ENCODE data around the gene GJB1.

GJB1 gene

DNA sequence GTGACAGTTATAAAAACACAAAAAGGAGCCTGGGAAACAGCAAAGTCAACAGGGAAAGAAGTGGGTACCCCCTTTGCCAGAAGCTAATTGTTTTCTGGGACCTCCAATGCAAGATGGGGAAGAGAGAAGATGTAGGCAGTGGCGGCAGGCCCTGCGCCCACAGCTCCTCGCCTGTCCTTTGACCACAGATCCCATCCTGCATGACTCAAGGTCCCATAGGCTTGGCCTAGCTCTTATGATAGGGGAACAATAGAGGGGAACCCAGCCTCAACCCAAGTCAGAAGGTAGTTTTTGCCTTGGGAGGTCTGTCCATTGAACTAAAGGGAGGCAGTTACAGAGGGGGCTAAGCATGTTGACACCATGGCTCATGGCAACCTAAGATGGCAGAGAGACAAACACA, 16.8 kb downstream of the GJB1 start:
- peak; percentile 17 for DNase-seq (ENCODE audit: low read depth)
- no peak overlapping the region for H3K4me3 ChIP-seq (ENCODE audit: low read depth, low read length)
- TF ChIP-seq, protein P1, sequence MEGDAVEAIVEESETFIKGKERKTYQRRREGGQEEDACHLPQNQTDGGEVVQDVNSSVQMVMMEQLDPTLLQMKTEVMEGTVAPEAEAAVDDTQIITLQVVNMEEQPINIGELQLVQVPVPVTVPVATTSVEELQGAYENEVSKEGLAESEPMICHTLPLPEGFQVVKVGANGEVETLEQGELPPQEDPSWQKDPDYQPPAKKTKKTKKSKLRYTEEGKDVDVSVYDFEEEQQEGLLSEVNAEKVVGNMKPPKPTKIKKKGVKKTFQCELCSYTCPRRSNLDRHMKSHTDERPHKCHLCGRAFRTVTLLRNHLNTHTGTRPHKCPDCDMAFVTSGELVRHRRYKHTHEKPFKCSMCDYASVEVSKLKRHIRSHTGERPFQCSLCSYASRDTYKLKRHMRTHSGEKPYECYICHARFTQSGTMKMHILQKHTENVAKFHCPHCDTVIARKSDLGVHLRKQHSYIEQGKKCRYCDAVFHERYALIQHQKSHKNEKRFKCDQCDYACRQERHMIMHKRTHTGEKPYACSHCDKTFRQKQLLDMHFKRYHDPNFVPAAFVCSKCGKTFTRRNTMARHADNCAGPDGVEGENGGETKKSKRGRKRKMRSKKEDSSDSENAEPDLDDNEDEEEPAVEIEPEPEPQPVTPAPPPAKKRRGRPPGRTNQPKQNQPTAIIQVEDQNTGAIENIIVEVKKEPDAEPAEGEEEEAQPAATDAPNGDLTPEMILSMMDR (IDR thresholded peaks at IDR 0.05; ENCODE audit: low read depth, low read length): no peak
- TF ChIP-seq MYC (IDR thresholded peaks at IDR 0.05; ENCODE audit: low read depth, low read length) (no peak), POLR2A (IDR thresholded peaks at IDR 0.05; ENCODE audit: extremely low read depth, insufficient read length) (no peak)
- TF ChIP-seq, protein P2, sequence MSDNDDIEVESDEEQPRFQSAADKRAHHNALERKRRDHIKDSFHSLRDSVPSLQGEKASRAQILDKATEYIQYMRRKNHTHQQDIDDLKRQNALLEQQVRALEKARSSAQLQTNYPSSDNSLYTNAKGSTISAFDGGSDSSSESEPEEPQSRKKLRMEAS (IDR thresholded peaks at IDR 0.05; ENCODE audit: low read depth, low read length): no peak

DNA sequence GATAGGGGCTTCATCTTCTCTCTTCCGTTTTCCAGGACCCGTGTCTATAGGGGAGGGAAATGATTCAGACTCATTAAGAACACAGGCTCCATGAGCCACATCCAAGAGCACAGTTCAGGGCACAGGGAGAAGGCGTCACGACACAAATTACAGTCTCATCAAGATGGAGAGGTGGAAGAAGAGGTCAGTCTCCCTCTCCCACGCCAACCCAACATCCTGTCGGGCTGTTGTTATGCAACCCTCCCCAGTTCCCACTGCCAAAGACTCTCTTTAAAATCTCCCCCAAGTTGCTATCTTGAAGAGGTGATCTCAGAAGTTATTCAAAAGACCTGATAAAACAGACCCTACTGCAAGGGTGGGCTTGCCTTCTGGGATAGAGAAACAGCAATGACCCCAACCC, 18.3 kb downstream of the GJB1 start:
- TF ChIP-seq, protein P2 (IDR thresholded peaks at IDR 0.05; ENCODE audit: low read depth, low read length): no peak
- TF ChIP-seq POLR2A (IDR thresholded peaks at IDR 0.05; ENCODE audit: extremely low read depth, insufficient read length) (no peak), MYC (IDR thresholded peaks at IDR 0.05; ENCODE audit: low read depth, low read length) (no peak)
- TF ChIP-seq, protein P1 (IDR thresholded peaks at IDR 0.05; ENCODE audit: low read depth, low read length): no peak

DNA sequence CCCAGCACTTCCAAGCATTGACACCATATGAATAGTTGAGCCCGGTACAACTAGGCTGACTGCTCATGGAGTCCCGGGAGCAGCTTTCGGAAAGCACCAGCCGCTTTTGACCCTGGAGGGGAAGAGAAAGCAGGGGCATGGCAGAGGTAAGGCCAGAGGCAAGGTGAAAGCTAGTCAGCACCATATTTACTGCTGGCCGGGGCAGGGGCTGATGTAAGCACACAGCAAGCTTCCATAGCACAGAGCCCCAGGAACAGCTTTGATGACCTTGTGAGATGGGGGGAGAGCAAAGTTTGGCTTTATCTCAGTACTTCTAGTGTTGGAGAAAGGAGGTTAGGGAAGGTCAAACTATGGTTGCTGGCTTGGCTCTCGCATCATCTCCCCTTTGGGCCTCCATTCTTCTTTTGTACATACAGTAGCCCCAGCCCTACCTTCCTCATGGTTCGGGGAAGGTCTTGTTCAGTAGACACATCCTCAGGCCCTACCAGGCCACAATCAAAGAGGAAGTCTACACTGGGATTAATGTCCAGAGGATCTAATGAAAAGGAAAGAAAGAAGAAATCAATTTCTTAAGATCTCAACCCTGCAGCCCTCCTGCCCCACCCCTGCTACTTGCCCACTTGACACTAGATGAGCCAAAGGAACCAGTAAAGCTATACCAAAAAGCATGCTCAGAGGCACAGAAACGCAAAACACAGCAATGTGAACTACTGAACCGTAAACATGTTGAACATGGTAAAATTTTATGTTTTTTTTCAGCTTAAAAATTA, 21.5 kb downstream of the GJB1 start:
- TF ChIP-seq MYC (IDR thresholded peaks at IDR 0.05; ENCODE audit: low read depth, low read length) (no peak), POLR2A (IDR thresholded peaks at IDR 0.05; ENCODE audit: extremely low read depth, insufficient read length) (no peak)
- TF ChIP-seq, protein P1 (IDR thresholded peaks at IDR 0.05; ENCODE audit: low read depth, low read length): no peak
- TF ChIP-seq, protein P2 (IDR thresholded peaks at IDR 0.05; ENCODE audit: low read depth, low read length): no peak
- DNase-seq (ENCODE audit: low read depth): no peak
- no peak overlapping the region for H3K4me3 ChIP-seq (ENCODE audit: low read depth, low read length)

More for the DNA sequence above, 18.3 kb downstream of the GJB1 start:
- peak; percentile 70 for DNase-seq (ENCODE audit: low read depth)
- H3K4me3 ChIP-seq (ENCODE audit: low read depth, low read length): no peak overlapping the region

DNA sequence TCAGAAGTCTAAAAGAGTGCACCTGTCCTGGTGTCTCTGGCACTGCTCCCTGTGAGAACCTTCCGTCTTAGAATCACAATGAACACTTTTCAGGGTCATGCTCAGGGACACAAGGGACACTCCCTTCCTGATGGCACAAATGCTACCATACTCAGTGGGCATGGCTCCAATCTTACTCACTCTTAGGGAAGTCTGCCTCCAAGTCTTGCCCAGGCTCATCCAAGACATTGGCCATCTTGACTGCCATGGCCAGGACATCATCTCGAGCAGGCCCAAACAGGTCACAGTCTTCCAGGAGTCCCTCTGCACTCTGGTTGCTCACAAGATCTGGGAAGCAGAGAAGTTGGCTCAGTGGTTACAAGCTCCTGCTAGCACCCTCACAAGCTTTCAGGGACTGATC, 22.1 kb downstream of the GJB1 start:
- TF ChIP-seq, protein P1 (IDR thresholded peaks at IDR 0.05; ENCODE audit: low read depth, low read length): no peak
- TF ChIP-seq, protein P2 (IDR thresholded peaks at IDR 0.05; ENCODE audit: low read depth, low read length): no peak
- no peak for TF ChIP-seq MYC (IDR thresholded peaks at IDR 0.05; ENCODE audit: low read depth, low read length)
- no peak for TF ChIP-seq POLR2A (IDR thresholded peaks at IDR 0.05; ENCODE audit: extremely low read depth, insufficient read length)
- H3K4me3 ChIP-seq (ENCODE audit: low read depth, low read length): no peak overlapping the region
- no peak for DNase-seq (ENCODE audit: low read depth)

DNA sequence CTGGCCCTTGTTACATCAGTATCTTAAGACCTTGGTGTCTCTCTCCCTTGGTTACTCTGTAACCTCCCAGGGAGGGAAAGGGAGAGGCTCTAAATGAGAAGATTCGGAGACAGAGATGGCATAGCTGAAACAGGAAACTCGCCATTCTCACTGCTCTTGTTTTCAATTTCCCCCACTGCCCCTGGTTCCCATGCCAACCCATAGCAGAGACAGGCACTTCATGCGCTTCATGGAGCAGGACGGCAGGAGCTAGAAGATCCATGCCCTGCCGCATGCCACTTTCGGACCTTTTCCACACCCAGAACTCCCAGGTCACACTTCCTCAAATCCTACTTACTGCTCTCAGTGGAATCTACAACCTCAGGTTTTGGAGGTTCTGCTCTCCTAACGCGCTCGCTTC, 27.8 kb downstream of the GJB1 start:
- no peak for DNase-seq (ENCODE audit: low read depth)
- TF ChIP-seq MYC (IDR thresholded peaks at IDR 0.05; ENCODE audit: low read depth, low read length): no peak
- TF ChIP-seq, protein P2 (IDR thresholded peaks at IDR 0.05; ENCODE audit: low read depth, low read length): no peak
- TF ChIP-seq, protein P1 (IDR thresholded peaks at IDR 0.05; ENCODE audit: low read depth, low read length): no peak
- no peak for TF ChIP-seq POLR2A (IDR thresholded peaks at IDR 0.05; ENCODE audit: extremely low read depth, insufficient read length)
- no peak overlapping the region for H3K4me3 ChIP-seq (ENCODE audit: low read depth, low read length)
